OCI-LY7 (cell line): ENCODE results near the gene CERS1.

Source experiments
- EZH2phosphoT487 ChIP-seq: fragments of 200-600 bp; sonication (generic); IDR thresholded peaks from 2 replicates; pipeline ENCODE4 v1.6.1; 2018; ENCODE audit warnings: low read depth, borderline replicate concordance, mild to moderate bottlenecking, mixed run types, antibody characterized with exemption, low read length, moderate library complexity, mixed read lengths
- TF ChIP-seq, protein P1 (sequence below): fragments of 200-600 bp; sonication (generic); conservative IDR thresholded peaks from 2 replicates; pipeline ENCODE4 v1.5.1; 2014; ENCODE audit warnings: mild to moderate bottlenecking, antibody characterized with exemption, low read length, moderate library complexity, mixed read lengths

GRCh38 chr19:18906605-18907519 is 10.9 kb upstream of the CERS1 start:
- TF ChIP-seq, protein P1, sequence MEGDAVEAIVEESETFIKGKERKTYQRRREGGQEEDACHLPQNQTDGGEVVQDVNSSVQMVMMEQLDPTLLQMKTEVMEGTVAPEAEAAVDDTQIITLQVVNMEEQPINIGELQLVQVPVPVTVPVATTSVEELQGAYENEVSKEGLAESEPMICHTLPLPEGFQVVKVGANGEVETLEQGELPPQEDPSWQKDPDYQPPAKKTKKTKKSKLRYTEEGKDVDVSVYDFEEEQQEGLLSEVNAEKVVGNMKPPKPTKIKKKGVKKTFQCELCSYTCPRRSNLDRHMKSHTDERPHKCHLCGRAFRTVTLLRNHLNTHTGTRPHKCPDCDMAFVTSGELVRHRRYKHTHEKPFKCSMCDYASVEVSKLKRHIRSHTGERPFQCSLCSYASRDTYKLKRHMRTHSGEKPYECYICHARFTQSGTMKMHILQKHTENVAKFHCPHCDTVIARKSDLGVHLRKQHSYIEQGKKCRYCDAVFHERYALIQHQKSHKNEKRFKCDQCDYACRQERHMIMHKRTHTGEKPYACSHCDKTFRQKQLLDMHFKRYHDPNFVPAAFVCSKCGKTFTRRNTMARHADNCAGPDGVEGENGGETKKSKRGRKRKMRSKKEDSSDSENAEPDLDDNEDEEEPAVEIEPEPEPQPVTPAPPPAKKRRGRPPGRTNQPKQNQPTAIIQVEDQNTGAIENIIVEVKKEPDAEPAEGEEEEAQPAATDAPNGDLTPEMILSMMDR, result no peak
- TF ChIP-seq EZH2phosphoT487, result no peak
